Neuronal stem cell (in vitro differentiated cells): ENCODE results near the gene GRM1.

Experiments
- DNase-seq: peaks from one replicate; pipeline ENCODE4 v3.0.0-alpha.2; 2013; ENCODE audit warnings: low spot score
- H2AFZ ChIP-seq: one replicate; pipeline ENCODE4 v1.6.1; 2013; ENCODE audit warnings: mild to moderate bottlenecking, low read length, inconsistent platforms
- H2AK5ac ChIP-seq: 2 replicates; pipeline ENCODE4 v1.6.1; 2013; ENCODE audit warnings: low read depth, mild to moderate bottlenecking, inconsistent platforms, low read length, moderate library complexity, mixed read lengths
- H2BK120ac ChIP-seq: 2 replicates; pipeline ENCODE4 v1.6.1; 2013; ENCODE audit warnings: low read depth, mild to moderate bottlenecking, inconsistent platforms, low read length, moderate library complexity, mixed read lengths
- H2BK12ac ChIP-seq: one replicate; pipeline ENCODE4 v1.6.1; 2013; ENCODE audit warnings: low read length, inconsistent platforms
- H2BK15ac ChIP-seq: 2 replicates; pipeline ENCODE4 v1.6.1; 2013; ENCODE audit warnings: mild to moderate bottlenecking, low read length, inconsistent platforms, mixed read lengths
- H2BK5ac ChIP-seq: one replicate; pipeline ENCODE4 v1.6.1; 2013; ENCODE audit warnings: inconsistent platforms, mild to moderate bottlenecking, low read length, moderate library complexity
- H3K14ac ChIP-seq: one replicate; pipeline ENCODE4 v1.6.1; 2013; ENCODE audit warnings: low read length, inconsistent platforms
- H3K18ac ChIP-seq: 2 replicates; pipeline ENCODE4 v1.6.1; 2013; ENCODE audit warnings: low read length, inconsistent platforms
- H3K23ac ChIP-seq: 2 replicates; pipeline ENCODE4 v1.6.1; 2013; ENCODE audit warnings: low read depth, mild to moderate bottlenecking, mixed read lengths, low read length, inconsistent platforms; ENCODE audit not compliant: poor library complexity
- H3K27ac ChIP-seq: replicated peaks from 3 replicates; pipeline ENCODE4 v1.5.1; 2013; ENCODE audit warnings: low read length, inconsistent platforms
- H3K27me3 ChIP-seq, 3 experiments: 2 replicates each; pipeline ENCODE4 v1.6.1; 2013; ENCODE audit warnings: low read length in 3 of 3, mild to moderate bottlenecking in 2 of 3, inconsistent platforms in 1 of 3, low read depth in 1 of 3, mixed read lengths in 1 of 3, moderate library complexity in 1 of 3; ENCODE audit not compliant: control insufficient read depth in 3 of 3, insufficient read depth in 3 of 3
- H3K36me3 ChIP-seq, 2 donors: replicated peaks in 1 of 2; 2 replicates each; pipeline ENCODE4 v1.6.1; 2013; ENCODE audit warnings: low read length in 2 of 2; ENCODE audit not compliant: control insufficient read depth in 2 of 2, insufficient read depth in 2 of 2
- H3K4ac ChIP-seq: 2 replicates; pipeline ENCODE4 v1.6.1; 2013; ENCODE audit warnings: inconsistent platforms, mild to moderate bottlenecking, low read length, moderate library complexity
- H3K4me1 ChIP-seq, 2 donors: 1 replicate in 1 of 2; 2 replicates in 1 of 2; pipeline ENCODE4 v1.6.1; 2013; ENCODE audit warnings: low read length in 2 of 2, low read depth in 1 of 2; ENCODE audit not compliant: control insufficient read depth in 2 of 2, insufficient read depth in 1 of 2
- H3K4me2 ChIP-seq: one replicate; pipeline ENCODE4 v1.6.1; 2013; ENCODE audit warnings: mild to moderate bottlenecking, low read length, inconsistent platforms; ENCODE audit not compliant: insufficient read depth, poor library complexity, severe bottlenecking
- H3K4me3 ChIP-seq, 2 donors: 2 replicates each; pipeline ENCODE4 v1.5.1; 2013; ENCODE audit warnings: low read length in 2 of 2, mild to moderate bottlenecking in 2 of 2, inconsistent platforms in 1 of 2, moderate library complexity in 1 of 2
- H3K79me1 ChIP-seq: one replicate; pipeline ENCODE4 v1.6.1; 2013; ENCODE audit warnings: low read depth, mild to moderate bottlenecking, inconsistent platforms, low read length, moderate library complexity
- H3K9ac ChIP-seq: one replicate; pipeline ENCODE4 v1.6.1; 2013; ENCODE audit warnings: mild to moderate bottlenecking, low read depth, low read length, inconsistent platforms; ENCODE audit not compliant: poor library complexity
- H3K9me3 ChIP-seq, 2 donors: replicated peaks in 1 of 2; 2 replicates each; pipeline versions ENCODE3 to v1.6.1; 2013; ENCODE audit warnings: low read length in 2 of 2, mild to moderate bottlenecking in 2 of 2, inconsistent platforms in 1 of 2, low read depth in 1 of 2, mixed read lengths in 1 of 2, moderate library complexity in 1 of 2; ENCODE audit not compliant: control insufficient read depth in 2 of 2, insufficient read depth in 1 of 2
- H4K8ac ChIP-seq: one replicate; pipeline ENCODE4 v1.6.1; 2013; ENCODE audit warnings: low read depth, mild to moderate bottlenecking, inconsistent platforms, low read length, moderate library complexity
- H4K91ac ChIP-seq: one replicate; pipeline ENCODE4 v1.6.1; 2013; ENCODE audit warnings: low read length, low read depth, mild to moderate bottlenecking, inconsistent platforms; ENCODE audit not compliant: poor library complexity
- WGBS, 2 donors: extraction: QIAGEN DNeasy Blood & Tissue Kit; methylation state at CpG; one replicate each; pipeline ENCODE4 v1.1.7; 2013; ENCODE audit warnings: missing lambda C conversion rate in 2 of 2, mixed read lengths in 1 of 2; ENCODE audit not compliant: insufficient read length in 2 of 2, insufficient replicate concordance in 1 of 2; ENCODE audit errors: extremely low coverage in 2 of 2; 5-methylcytosine and 5-hydroxymethylcytosine counted together

The GRM1 gene

DNA sequence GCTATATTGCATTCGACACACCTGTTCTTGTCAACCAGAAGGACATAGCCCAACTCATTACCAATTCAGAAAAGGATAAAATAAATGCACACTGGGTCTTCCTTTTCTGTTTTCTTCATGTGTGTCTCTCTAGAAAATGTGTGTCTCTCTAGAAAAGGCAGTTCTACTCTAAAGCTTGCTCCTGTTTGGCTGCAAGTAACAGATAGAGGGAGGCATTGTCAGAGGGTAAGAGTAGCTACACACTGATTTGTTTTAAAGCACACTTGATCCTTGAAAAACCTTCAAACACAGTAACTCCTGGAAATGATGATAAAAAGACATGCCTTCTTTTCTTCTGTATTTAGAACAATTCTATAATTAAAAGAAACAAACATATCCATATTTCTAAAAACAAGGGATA is 21.3 kb downstream of the GRM1 start:
- Histone ChIP-seq H3K9me3 (no peaks in the 10 kb centered on the region), H3K18ac (no peak overlapping the region)
- no CpG with 5 or more reads among the region's 1 CpG for whole genome bisulfite sequencing, 2 donors

DNA sequence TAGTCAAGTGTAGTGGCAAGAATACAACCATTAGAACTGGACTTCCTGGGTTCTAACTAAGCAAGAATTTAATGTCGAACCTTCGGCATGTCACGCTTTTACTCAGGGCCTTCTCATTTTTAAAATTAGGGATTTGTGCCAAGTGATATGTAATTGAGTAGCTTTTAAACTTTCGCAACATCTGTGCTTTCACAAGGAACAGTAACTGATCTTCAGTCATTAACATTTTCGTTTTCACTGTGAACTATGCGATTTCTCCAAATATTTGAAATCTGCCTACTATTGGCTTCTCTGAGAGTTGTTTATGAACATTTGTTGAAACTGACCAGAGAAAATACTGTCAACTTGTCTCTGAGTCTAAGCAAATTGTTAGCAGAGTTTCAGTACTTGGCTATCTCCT is 27.6 kb downstream of the GRM1 start:
- no peak overlapping the region for H2AFZ ChIP-seq
- no peak overlapping the region for H3K9ac ChIP-seq
- no CpG with 5 or more reads among the region's 6 CpGs for WGBS, 2 donors
- H2BK15ac ChIP-seq = no peak overlapping the region
- no peak overlapping the region for H2BK120ac ChIP-seq
- H4K91ac ChIP-seq = no peak overlapping the region
- no peaks in the 10 kb centered on the region for H3K4me1 ChIP-seq
- no peak overlapping the region for H2AK5ac ChIP-seq
- no peak overlapping the region for H3K23ac ChIP-seq
- no peak overlapping the region for H4K8ac ChIP-seq
- no peak overlapping the region for H3K18ac ChIP-seq
- no peak overlapping the region for H3K14ac ChIP-seq
- no peaks in the 10 kb centered on the region for H3K9me3 ChIP-seq
- H3K79me1 ChIP-seq = no peaks in the 10 kb centered on the region
- H2BK12ac ChIP-seq = no peak overlapping the region
- no peak overlapping the region for H3K4me2 ChIP-seq
- H3K27ac ChIP-seq = no peak overlapping the region
- no peak for DNase-seq
- no peaks in the 10 kb centered on the region for H3K36me3 ChIP-seq
- no peak overlapping the region for H2BK5ac ChIP-seq
- H3K4ac ChIP-seq = no peak overlapping the region
- no peaks in the 10 kb centered on the region for H3K27me3 ChIP-seq
- no peak overlapping the region for H3K4me3 ChIP-seq

More for the DNA sequence above, 21.3 kb downstream of the GRM1 start:
- Histone ChIP-seq H4K8ac (no peak overlapping the region), H3K14ac (no peak overlapping the region), H3K4me3 (no peak overlapping the region), H3K4ac (no peak overlapping the region), H2BK5ac (no peak overlapping the region), H3K4me1 (no peaks in the 10 kb centered on the region), H3K9ac (no peak overlapping the region), H3K23ac (no peak overlapping the region), H2BK120ac (no peak overlapping the region), H2BK15ac (no peak overlapping the region), H4K91ac (no peak overlapping the region), H2AFZ (no peak overlapping the region), H3K79me1 (no peaks in the 10 kb centered on the region), H2AK5ac (no peak overlapping the region), H3K36me3 (no peaks in the 10 kb centered on the region), H2BK12ac (no peak overlapping the region), H3K4me2 (no peak overlapping the region), H3K27me3 (no peaks in the 10 kb centered on the region), H3K27ac (no peak overlapping the region)
- no peak for DNase-seq

DNA sequence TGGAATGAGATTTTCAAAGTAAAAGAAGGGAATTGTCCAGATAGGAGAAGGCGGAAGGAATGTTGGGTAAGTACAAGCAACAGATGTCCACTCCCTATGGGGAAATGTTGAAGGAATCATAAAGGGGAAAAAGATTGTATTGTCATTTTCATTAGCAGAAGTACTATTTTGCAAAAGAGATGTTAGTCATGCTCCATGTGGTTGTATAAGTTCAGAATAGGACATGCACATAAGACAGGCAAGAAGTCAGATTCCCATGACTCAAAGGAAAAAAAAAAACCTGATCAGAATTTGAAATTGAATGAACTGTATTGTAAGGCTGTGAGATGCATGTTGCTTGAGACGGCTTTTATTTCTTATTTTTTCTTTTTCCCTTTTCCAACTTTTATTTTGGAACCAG is 36.8 kb downstream of the GRM1 start:
- H3K4me2 ChIP-seq = no peak overlapping the region
- H3K18ac ChIP-seq = no peak overlapping the region
- no peak overlapping the region for H2BK5ac ChIP-seq
- no peaks in the 10 kb centered on the region for H3K4me1 ChIP-seq
- H2AFZ ChIP-seq = no peak overlapping the region
- no peak overlapping the region for H2BK12ac ChIP-seq
- no peak overlapping the region for H4K8ac ChIP-seq
- no peak overlapping the region for H3K4me3 ChIP-seq
- no peaks in the 10 kb centered on the region for H3K9me3 ChIP-seq
- no peak overlapping the region for H2AK5ac ChIP-seq
- H3K27me3 ChIP-seq = no peaks in the 10 kb centered on the region
- H2BK15ac ChIP-seq = no peak overlapping the region
- H3K79me1 ChIP-seq = no peaks in the 10 kb centered on the region
- H3K23ac ChIP-seq = no peak overlapping the region
- DNase-seq = no peak
- H2BK120ac ChIP-seq = no peak overlapping the region
- no peak overlapping the region for H3K4ac ChIP-seq
- H3K9ac ChIP-seq = no peak overlapping the region
- no peak overlapping the region for H3K14ac ChIP-seq
- H3K36me3 ChIP-seq = no peaks in the 10 kb centered on the region
- no peak overlapping the region for H4K91ac ChIP-seq
- H3K27ac ChIP-seq = no peak overlapping the region
- no CpG with 5 or more reads among the region's 2 CpGs for WGBS, 2 donors

DNA sequence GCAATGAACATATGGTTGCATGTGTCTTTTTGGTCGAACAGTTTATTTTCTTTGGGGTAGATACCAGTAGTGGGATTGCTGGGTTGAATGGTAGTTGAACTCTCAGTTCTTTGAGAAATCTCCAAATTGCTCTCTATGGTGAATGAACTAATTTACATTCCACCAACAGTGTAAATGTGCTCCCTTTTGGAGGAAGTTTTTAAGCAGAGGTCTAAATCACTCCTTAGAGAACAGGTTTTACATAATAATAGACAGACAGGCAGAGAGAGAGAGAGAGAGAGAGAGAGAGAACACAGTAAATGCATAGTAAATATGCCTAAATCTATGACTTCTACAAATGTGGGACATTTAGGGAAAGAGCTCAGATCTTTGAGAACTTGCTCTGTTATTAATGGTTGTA is 37.6 kb downstream of the GRM1 start:
- no peak overlapping the region for H2BK120ac ChIP-seq
- no peak overlapping the region for H3K4me2 ChIP-seq
- WGBS, 2 donors = no CpG with 5 or more reads among the region's 1 CpG
- no peak overlapping the region for H3K4me3 ChIP-seq
- H4K8ac ChIP-seq = no peak overlapping the region
- H2AFZ ChIP-seq = no peak overlapping the region
- no peak overlapping the region for H4K91ac ChIP-seq
- no peak overlapping the region for H2BK15ac ChIP-seq
- no peaks in the 10 kb centered on the region for H3K27me3 ChIP-seq
- H3K9me3 ChIP-seq = no peaks in the 10 kb centered on the region
- no peak for DNase-seq
- no peak overlapping the region for H3K27ac ChIP-seq
- H3K4me1 ChIP-seq = no peaks in the 10 kb centered on the region
- H3K18ac ChIP-seq = no peak overlapping the region
- H3K79me1 ChIP-seq = no peaks in the 10 kb centered on the region
- no peak overlapping the region for H2BK12ac ChIP-seq
- H3K14ac ChIP-seq = no peak overlapping the region
- H3K23ac ChIP-seq = no peak overlapping the region
- no peak overlapping the region for H2AK5ac ChIP-seq
- H3K9ac ChIP-seq = no peak overlapping the region
- no peak overlapping the region for H3K4ac ChIP-seq
- H3K36me3 ChIP-seq = no peaks in the 10 kb centered on the region
- H2BK5ac ChIP-seq = no peak overlapping the region
